Nephron progenitor cell (in vitro differentiated cells): ENCODE data around the gene ANXA10.
A peak's percentile ranks its signal among the peaks of the same experiment; 100 is the strongest.

ENCODE experiments used
- DNase-seq: peaks from one replicate; pipeline ENCODE4 v3.0.0; 2021
- H3K27ac Mint-ChIP-seq: 2 replicates; pipeline ENCODE4 v1.8.0; 2021; ENCODE audit warnings: mild to moderate bottlenecking, moderate library complexity, mixed read lengths
- H3K27me3 Mint-ChIP-seq: 2 replicates; pipeline ENCODE4 v1.8.0; 2021; ENCODE audit warnings: mild to moderate bottlenecking, low read depth, mixed read lengths; ENCODE audit not compliant: poor library complexity
- H3K36me3 Mint-ChIP-seq: 2 replicates; pipeline ENCODE4 v1.8.0; 2021; ENCODE audit warnings: low read depth, mixed read lengths
- H3K4me1 Mint-ChIP-seq: 2 replicates; pipeline ENCODE4 v1.8.0; 2021; ENCODE audit warnings: mixed read lengths
- H3K4me3 Mint-ChIP-seq: 2 replicates; pipeline ENCODE4 v1.8.0; 2021; ENCODE audit warnings: mild to moderate bottlenecking, moderate library complexity, mixed read lengths
- H3K9me3 Mint-ChIP-seq: 2 replicates; pipeline ENCODE4 v1.8.0; 2021; ENCODE audit warnings: mild to moderate bottlenecking, moderate library complexity, mixed read lengths
- CTCF ChIP-seq: fragments of 200-600 bp; sonication (generic); IDR thresholded peaks from 2 replicates; pipeline ENCODE4 v1.5.0; 2021; ENCODE audit warnings: antibody characterized with exemption

ANXA10 gene

GRCh38 chr4:168063031-168063430 lies 29.3 kb upstream of the ANXA10 start:
- H3K27me3 Mint-ChIP-seq, result peaks cover 4% of the 10 kb centered on the region
- no peak for TF ChIP-seq CTCF
- H3K4me1 Mint-ChIP-seq, result no peaks in the 10 kb centered on the region
- H3K36me3 Mint-ChIP-seq, result no peaks in the 10 kb centered on the region
- no peak for DNase-seq
- H3K27ac Mint-ChIP-seq, result no peak overlapping the region
- H3K9me3 Mint-ChIP-seq, result peaks cover under 1% of the 10 kb centered on the region
- H3K4me3 Mint-ChIP-seq, result no peak overlapping the region

- no peak for TF ChIP-seq CTCF
- peaks cover 17% of the 10 kb centered on the region for H3K9me3 Mint-ChIP-seq
These were observed 21.4 kb upstream of the ANXA10 start for GRCh38 chr4:168070903-168071302.

GRCh38 chr4:168071304-168071703 lies 21.0 kb upstream of the ANXA10 start:
- Mint-ChIP-seq H3K36me3 (no peaks in the 10 kb centered on the region), H3K4me3 (no peak overlapping the region), H3K27me3 (peaks cover 4% of the 10 kb centered on the region), H3K27ac (no peak overlapping the region), H3K4me1 (no peaks in the 10 kb centered on the region), H3K9me3 (peaks cover 17% of the 10 kb centered on the region)
- TF ChIP-seq CTCF, result no peak
- DNase-seq, result no peak

More at GRCh38 chr4:168070903-168071302, 21.4 kb upstream of the ANXA10 start:
- Mint-ChIP-seq H3K27ac (no peak overlapping the region), H3K27me3 (peaks cover 4% of the 10 kb centered on the region), H3K4me1 (no peaks in the 10 kb centered on the region), H3K36me3 (no peaks in the 10 kb centered on the region), H3K4me3 (no peak overlapping the region)
- DNase-seq, result no peak

GRCh38 chr4:168074861-168075260 lies 17.5 kb upstream of the ANXA10 start:
- Mint-ChIP-seq H3K27me3 (no peaks in the 10 kb centered on the region), H3K4me1 (no peaks in the 10 kb centered on the region), H3K9me3 (no peaks in the 10 kb centered on the region), H3K4me3 (no peak overlapping the region), H3K36me3 (no peaks in the 10 kb centered on the region), H3K27ac (no peak overlapping the region)
- no peak for TF ChIP-seq CTCF
- DNase-seq, result no peak

GRCh38 chr4:168076989-168077725 lies 15.2 kb upstream of the ANXA10 start:
- H3K4me1 Mint-ChIP-seq, result no peaks in the 10 kb centered on the region
- no peak overlapping the region for H3K27ac Mint-ChIP-seq
- H3K9me3 Mint-ChIP-seq, result no peaks in the 10 kb centered on the region
- no peaks in the 10 kb centered on the region for H3K36me3 Mint-ChIP-seq
- no peaks in the 10 kb centered on the region for H3K27me3 Mint-ChIP-seq
- peak; percentile 98 for TF ChIP-seq CTCF
- H3K4me3 Mint-ChIP-seq, result no peak overlapping the region
- peak; percentile 80 for DNase-seq

- no peaks in the 10 kb centered on the region for H3K4me1 Mint-ChIP-seq
- no peaks in the 10 kb centered on the region for H3K9me3 Mint-ChIP-seq
- H3K4me3 Mint-ChIP-seq, result no peak overlapping the region
- no peaks in the 10 kb centered on the region for H3K27me3 Mint-ChIP-seq
- no peak for DNase-seq
- H3K36me3 Mint-ChIP-seq, result no peaks in the 10 kb centered on the region
- H3K27ac Mint-ChIP-seq, result no peak overlapping the region
- TF ChIP-seq CTCF, result no peak
These were observed 14.6 kb upstream of the ANXA10 start for GRCh38 chr4:168077726-168078239.
